ENCODE results near the gene TNFSF9.
"Not testable (repeated sequence)": the region's sequence is repeated elsewhere in the genome, so short reads cannot be mapped to it uniquely, and the experiment has no call there.

The TNFSF9 gene

GRCh38 chr19:6532244-6532999 is 1.6 kb downstream of the TNFSF9 start:
- no peak for DNase-seq

GRCh38 chr19:6533000-6533328 is 2.1 kb downstream of the TNFSF9 start:
- no peak for DNase-seq

GRCh38 chr19:6533746-6534418 is 3.1 kb downstream of the TNFSF9 start:
- no peak for DNase-seq

GRCh38 chr19:6534451-6535093 is 3.7 kb downstream of the TNFSF9 start:
- no peak for DNase-seq

- no peak for DNase-seq
Measured at GRCh38 chr19:6535558-6536137, 4.8 kb downstream of the TNFSF9 start.

GRCh38 chr19:6539514-6539913 is 8.7 kb downstream of the TNFSF9 start:
- DNase-seq: no peak

GRCh38 chr19:6540918-6541689 is 10.3 kb downstream of the TNFSF9 start:
- DNase-seq: no peak

GRCh38 chr19:6543866-6544347 is 13.1 kb downstream of the TNFSF9 start:
- no peak for DNase-seq

GRCh38 chr19:6550679-6551078 is 19.9 kb downstream of the TNFSF9 start:
- DNase-seq: not testable (repeated sequence)

- DNase-seq: no peak
Measured at GRCh38 chr19:6551091-6551490, 20.3 kb downstream of the TNFSF9 start.

- peak; percentile 49 for DNase-seq
Measured at GRCh38 chr19:6551607-6552450, 21.0 kb downstream of the TNFSF9 start.

GRCh38 chr19:6556043-6556449 is 25.2 kb downstream of the TNFSF9 start:
- no peak for DNase-seq

- DNase-seq: no peak
Measured at GRCh38 chr19:6556480-6557195, 25.8 kb downstream of the TNFSF9 start.

GRCh38 chr19:6562437-6562836 is 31.6 kb downstream of the TNFSF9 start:
- not testable (repeated sequence) for DNase-seq

- no peak for DNase-seq
Measured at GRCh38 chr19:6564393-6564792, 33.6 kb downstream of the TNFSF9 start.

- DNase-seq: not testable (repeated sequence)
Measured at GRCh38 chr19:6566727-6567126, 35.9 kb downstream of the TNFSF9 start.

- no peak for DNase-seq
Measured at GRCh38 chr19:6568010-6568526, 37.2 kb downstream of the TNFSF9 start.

GRCh38 chr19:6568816-6569215 is 38.0 kb downstream of the TNFSF9 start:
- DNase-seq: no peak

- no peak for DNase-seq
Measured at GRCh38 chr19:6570764-6571163, 39.9 kb downstream of the TNFSF9 start.

- DNase-seq: no peak
Measured at GRCh38 chr19:6571167-6571566, 40.3 kb downstream of the TNFSF9 start.

GRCh38 chr19:6572217-6572616 is 41.4 kb downstream of the TNFSF9 start:
- DNase-seq: no peak

Measured in activated effector memory CD4-positive, alpha-beta T cell treated with Interleukin-2 at 50 U/mL for 16 hours (primary cell).